Vagina (tissue), 2 donors: ENCODE measurements around the gene TMEM233. TPM values are rescaled to one million over a fixed set of nuclear protein-coding genes. Genes with fewer than 3 reads are reported as not detected.

ENCODE experiments used
- DNase-seq, 2 donors: peaks; one replicate each; pipeline ENCODE4 v3.0.0-alpha.2; 2017; ENCODE audit errors: extremely low spot score in 2 of 2
- H3K27ac ChIP-seq: fragments of 200-600 bp; sonication (generic); one replicate; pipeline ENCODE4 v1.5.1; 2019
- H3K27me3 ChIP-seq: fragments of 200-600 bp; sonication (generic); one replicate; pipeline ENCODE4 v1.5.1; 2019
- H3K36me3 ChIP-seq, 2 donors: fragments of 200-600 bp; sonication (generic); one replicate each; pipeline ENCODE4 v1.5.1; 2017 to 2019
- H3K4me1 ChIP-seq: fragments of 200-600 bp; sonication (generic); one replicate; pipeline ENCODE4 v1.5.1; 2019
- H3K4me3 ChIP-seq, 2 donors: fragments of 200-600 bp; sonication (generic); 1 replicate in 1 of 2; 2 replicates in 1 of 2; pipeline ENCODE4 v1.5.1; 2016 to 2019
- H3K9me3 ChIP-seq: fragments of 200-600 bp; sonication (generic); one replicate; pipeline ENCODE4 v1.5.1; 2019
- POLR2A ChIP-seq, 2 donors: fragments of 450-650 bp; IDR thresholded peaks; one replicate each; pipeline ENCODE4 v1.6.1; 2017; ENCODE audit warnings: antibody characterized with exemption in 2 of 2, mild to moderate bottlenecking in 2 of 2, moderate library complexity in 2 of 2
- POLR2AphosphoS5 ChIP-seq, 2 donors: sonication (generic); formaldehyde crosslinking; IDR thresholded peaks; one replicate each; pipeline ENCODE4 v1.9.0; 2017; ENCODE audit warnings: antibody characterized with exemption in 2 of 2, mild to moderate bottlenecking in 2 of 2, low read depth in 1 of 2; ENCODE audit not compliant: insufficient read depth in 1 of 2
- intact Hi-C: fragments of 100-400 bp; cut with DNase I; formaldehyde crosslinking; loops from one replicate; pipeline ENCODE4 v1.15.1; 2023
- small RNA-seq: library from RNA; depleted of rRNA; stranded (forward); fragments of <200 nt; gene quantifications from one replicate; pipeline ENCODE3, GENCODE V24; 2016
- total RNA-seq: library from RNA; depleted of rRNA; stranded (reverse); fragments of >200 nt; gene quantifications from one replicate; pipeline ENCODE4 v1.2.3, GENCODE V29; 2016
- TF ChIP-seq, protein P1 (sequence below), 3 experiments: fragments of 450-650 bp in 2 of 3; fragments of 200-600 bp in 1 of 3; sonication (generic) in 1 of 3; IDR thresholded peaks; one replicate each; pipeline ENCODE4 v1.5.1; 2017 to 2019; ENCODE audit warnings: antibody characterized with exemption in 3 of 3, mild to moderate bottlenecking in 2 of 3, moderate library complexity in 2 of 3

Gene TMEM233
- total RNA-seq, 1 donor from 2014 or later = 0.49 TPM

DNA sequence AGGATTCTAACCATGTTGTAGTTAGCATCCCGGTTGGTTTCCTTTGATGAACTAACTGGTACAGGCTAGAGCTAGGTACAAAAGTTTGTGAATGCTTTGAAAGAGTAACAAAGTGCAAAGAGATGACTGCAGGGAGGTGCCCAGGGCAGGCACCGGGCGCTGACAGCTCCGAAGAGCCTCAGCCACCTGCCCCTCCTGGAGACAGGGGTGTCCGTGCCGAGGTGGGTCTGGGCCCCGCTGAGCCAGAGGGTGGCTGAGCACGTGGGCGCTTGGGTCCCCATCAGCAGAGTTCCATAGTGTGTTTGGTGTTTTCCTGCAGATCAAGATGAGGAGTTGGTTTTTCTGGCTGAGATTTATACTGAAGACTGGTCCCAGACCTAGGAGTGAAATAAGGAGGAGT is 94.3 kb downstream of the TMEM233 start:
- intact Hi-C loops = no loop called here
- H3K4me3 ChIP-seq = no peak overlapping the region
- H3K4me1 ChIP-seq = peaks cover 25% of the 10 kb centered on the region
- H3K27me3 ChIP-seq = no peaks in the 10 kb centered on the region
- no peak overlapping the region for H3K27ac ChIP-seq
- H3K9me3 ChIP-seq = no peaks in the 10 kb centered on the region
- no peak for TF ChIP-seq POLR2A (IDR thresholded peaks at IDR 0.05)
- no peak for TF ChIP-seq POLR2AphosphoS5 (IDR thresholded peaks at IDR 0.05; ENCODE audit: insufficient read depth in 1 of 2, low read depth in 1 of 2)
- TF ChIP-seq, protein P1, sequence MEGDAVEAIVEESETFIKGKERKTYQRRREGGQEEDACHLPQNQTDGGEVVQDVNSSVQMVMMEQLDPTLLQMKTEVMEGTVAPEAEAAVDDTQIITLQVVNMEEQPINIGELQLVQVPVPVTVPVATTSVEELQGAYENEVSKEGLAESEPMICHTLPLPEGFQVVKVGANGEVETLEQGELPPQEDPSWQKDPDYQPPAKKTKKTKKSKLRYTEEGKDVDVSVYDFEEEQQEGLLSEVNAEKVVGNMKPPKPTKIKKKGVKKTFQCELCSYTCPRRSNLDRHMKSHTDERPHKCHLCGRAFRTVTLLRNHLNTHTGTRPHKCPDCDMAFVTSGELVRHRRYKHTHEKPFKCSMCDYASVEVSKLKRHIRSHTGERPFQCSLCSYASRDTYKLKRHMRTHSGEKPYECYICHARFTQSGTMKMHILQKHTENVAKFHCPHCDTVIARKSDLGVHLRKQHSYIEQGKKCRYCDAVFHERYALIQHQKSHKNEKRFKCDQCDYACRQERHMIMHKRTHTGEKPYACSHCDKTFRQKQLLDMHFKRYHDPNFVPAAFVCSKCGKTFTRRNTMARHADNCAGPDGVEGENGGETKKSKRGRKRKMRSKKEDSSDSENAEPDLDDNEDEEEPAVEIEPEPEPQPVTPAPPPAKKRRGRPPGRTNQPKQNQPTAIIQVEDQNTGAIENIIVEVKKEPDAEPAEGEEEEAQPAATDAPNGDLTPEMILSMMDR (IDR thresholded peaks at IDR 0.05) = no peak
- H3K36me3 ChIP-seq = no peaks in the 10 kb centered on the region
- no peak for DNase-seq

- no peak overlapping the region for H3K27ac ChIP-seq
- no peaks in the 10 kb centered on the region for H3K9me3 ChIP-seq
- TF ChIP-seq POLR2AphosphoS5 (IDR thresholded peaks at IDR 0.05; ENCODE audit: insufficient read depth in 1 of 2, low read depth in 1 of 2) = no peak
- TF ChIP-seq, protein P1 (IDR thresholded peaks at IDR 0.05) = no peak
- no peak for TF ChIP-seq POLR2A (IDR thresholded peaks at IDR 0.05)
- no peaks in the 10 kb centered on the region for H3K36me3 ChIP-seq
- intact Hi-C loops = no loop called here
- no peaks in the 10 kb centered on the region for H3K27me3 ChIP-seq
- H3K4me3 ChIP-seq = no peak overlapping the region
- H3K4me1 ChIP-seq = peaks cover 19% of the 10 kb centered on the region
- DNase-seq = no peak
Measured at GRCh38 chr12:119689935-119690500, 96.4 kb downstream of the TMEM233 start.

DNA sequence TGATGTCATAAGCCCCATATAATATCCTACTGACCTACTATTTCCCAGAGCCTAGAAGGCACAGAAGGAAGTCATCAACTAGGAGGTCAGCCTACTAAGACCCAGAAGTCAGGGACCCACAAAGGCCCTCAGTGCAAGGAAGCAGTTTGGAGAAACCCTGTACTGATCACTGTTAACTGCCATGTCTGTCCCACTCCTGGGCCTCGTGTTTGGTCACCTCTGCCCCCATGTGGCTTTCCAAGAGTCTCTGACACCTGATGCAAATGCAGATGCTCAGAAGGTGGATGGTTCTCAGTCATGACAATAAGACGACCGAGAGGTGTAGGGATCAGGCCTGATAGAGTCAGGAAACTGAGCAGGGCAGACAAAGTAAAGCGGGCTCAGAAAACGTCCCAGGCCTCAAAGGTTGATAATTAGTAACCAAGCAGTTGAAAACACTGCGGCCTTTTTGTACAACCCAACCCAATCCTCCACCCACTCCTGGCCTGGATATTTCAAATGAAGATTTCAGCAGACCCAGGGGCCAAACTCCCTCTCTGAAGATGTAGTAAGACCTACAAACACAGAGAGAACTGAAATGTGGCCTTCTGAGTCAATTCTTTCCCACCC is 97.7 kb downstream of the TMEM233 start:
- no peaks in the 10 kb centered on the region for H3K27me3 ChIP-seq
- no peak overlapping the region for H3K27ac ChIP-seq
- intact Hi-C loops = no loop called here
- peaks cover 18% of the 10 kb centered on the region for H3K4me1 ChIP-seq
- TF ChIP-seq, protein P1 (IDR thresholded peaks at IDR 0.05) = no peak
- TF ChIP-seq POLR2AphosphoS5 (IDR thresholded peaks at IDR 0.05; ENCODE audit: insufficient read depth in 1 of 2, low read depth in 1 of 2) (no peak), POLR2A (IDR thresholded peaks at IDR 0.05) (no peak)
- no peak overlapping the region for H3K4me3 ChIP-seq
- no peaks in the 10 kb centered on the region for H3K9me3 ChIP-seq
- DNase-seq = no peak
- no peaks in the 10 kb centered on the region for H3K36me3 ChIP-seq

- no peak overlapping the region for H3K27ac ChIP-seq
Measured at GRCh38 chr12:119692410-119692809, 98.8 kb downstream of the TMEM233 start.

More at GRCh38 chr12:119692410-119692809, 98.8 kb downstream of the TMEM233 start:
- TF ChIP-seq, protein P1 (IDR thresholded peaks at IDR 0.05) = no peak
- TF ChIP-seq POLR2AphosphoS5 (IDR thresholded peaks at IDR 0.05; ENCODE audit: insufficient read depth in 1 of 2, low read depth in 1 of 2) = no peak
- TF ChIP-seq POLR2A (IDR thresholded peaks at IDR 0.05) = no peak
- H3K4me3 ChIP-seq = no peak overlapping the region
- no peaks in the 10 kb centered on the region for H3K36me3 ChIP-seq
- no peaks in the 10 kb centered on the region for H3K9me3 ChIP-seq
- DNase-seq = no peak
- H3K27me3 ChIP-seq = no peaks in the 10 kb centered on the region
- H3K4me1 ChIP-seq = peaks cover 18% of the 10 kb centered on the region
- intact Hi-C loops = no loop called here

Small RNAs within 50 kb of the gene (small RNA-seq; reads per million reads assigned to genes)
- gene RN7SKP197 = not detected

Other genes with a start within 250 kb of the TMEM233 start
- gene PRKAB1, start 74.4 kb downstream of the TMEM233 start, total RNA-seq = 68.3 TPM